Fibroblast of mammary gland (primary cell): ENCODE data around the gene GAB4.

ENCODE experiments used
- DNase-seq: peaks from one replicate; pipeline ENCODE4 v3.0.0-alpha.2; 2010; ENCODE audit warnings: low read depth
- H3K4me3 ChIP-seq: 2 replicates; pipeline ENCODE4 v1.5.1; 2011; ENCODE audit warnings: low read depth, mild to moderate bottlenecking, low read length, moderate library complexity; ENCODE audit not compliant: control insufficient read depth
- CTCF ChIP-seq: conservative IDR thresholded peaks from 2 replicates; pipeline ENCODE4 v1.5.1; 2011; ENCODE audit warnings: low read depth, low read length, inconsistent platforms; ENCODE audit not compliant: control insufficient read depth, insufficient read depth

The GAB4 gene

GRCh38 chr22:17007257-17007656 is 765 bp downstream of the GAB4 start:
- DNase-seq, result no peak
- H3K4me3 ChIP-seq, result no peak overlapping the region
- no peak for TF ChIP-seq CTCF

GRCh38 chr22:16989915-16990314 is 18.1 kb downstream of the GAB4 start:
- TF ChIP-seq CTCF, result no peak
- H3K4me3 ChIP-seq, result no peak overlapping the region

GRCh38 chr22:16988257-16988656 is 19.8 kb downstream of the GAB4 start:
- no peak for TF ChIP-seq CTCF
- H3K4me3 ChIP-seq, result no peak overlapping the region

More at GRCh38 chr22:16989915-16990314, 18.1 kb downstream of the GAB4 start:
- DNase-seq, result peak; percentile 1

GRCh38 chr22:16987822-16988221 is 20.2 kb downstream of the GAB4 start:
- no peak for DNase-seq
- no peak for TF ChIP-seq CTCF
- no peak overlapping the region for H3K4me3 ChIP-seq

More at GRCh38 chr22:16988257-16988656, 19.8 kb downstream of the GAB4 start:
- DNase-seq, result no peak

GRCh38 chr22:16975155-16975885 is 32.7 kb downstream of the GAB4 start:
- H3K4me3 ChIP-seq, result no peak overlapping the region
- no peak for TF ChIP-seq CTCF
- DNase-seq, result no peak

- TF ChIP-seq CTCF, result no peak
- no peak for DNase-seq
- H3K4me3 ChIP-seq, result no peak overlapping the region
These were observed 33.5 kb downstream of the GAB4 start for GRCh38 chr22:16974298-16975084.
